Gastrocnemius medialis (tissue), 4 donors: ENCODE data around the gene GCNT1. TPM values are rescaled to one million over a fixed set of nuclear protein-coding genes. Genes with fewer than 3 reads are reported as not detected.

Experiments
- ATAC-seq, 2 donors: fragments of 150-250 bp; one replicate each; pipeline ENCODE4 v1.9.1; 2016
- DNase-seq, 2 donors: peaks; one replicate each; pipeline ENCODE4 v3.0.0-alpha.2; 2019
- H3K27ac ChIP-seq, 4 donors: fragments of 200-600 bp; sonication (generic); 1 replicate in 1 of 4; 2 replicates in 3 of 4; pipeline ENCODE4 v1.5.1; 2016 to 2018; ENCODE audit warnings: mild to moderate bottlenecking in 2 of 4, moderate library complexity in 1 of 4
- H3K27me3 ChIP-seq, 3 donors: fragments of 200-600 bp; sonication (generic) in 2 of 3; 1 replicate in 1 of 3; 2 replicates in 2 of 3; pipeline versions ENCODE4 v1.5.1 to v1.6.0; 2016 to 2019; ENCODE audit warnings: mild to moderate bottlenecking in 1 of 3, moderate library complexity in 1 of 3
- H3K36me3 ChIP-seq, 2 donors: fragments of 200-600 bp; sonication (generic) in 1 of 2; one replicate each; pipeline ENCODE4 v1.5.1; 2017 to 2018
- H3K4me1 ChIP-seq, 2 donors: fragments of 200-600 bp; sonication (generic) in 1 of 2; one replicate each; pipeline ENCODE4 v1.5.1; 2016 to 2017; ENCODE audit warnings: mild to moderate bottlenecking in 2 of 2
- H3K4me3 ChIP-seq, 4 donors: fragments of 200-600 bp; sonication (generic) in 3 of 4; 1 replicate in 1 of 4; 2 replicates in 3 of 4; pipeline ENCODE4 v1.5.1; 2016 to 2019; ENCODE audit warnings: mild to moderate bottlenecking in 2 of 4
- H3K9me3 ChIP-seq, 3 donors: fragments of 200-600 bp; sonication (generic) in 2 of 3; 1 replicate in 1 of 3; 2 replicates in 2 of 3; pipeline ENCODE4 v1.5.1; 2016 to 2019
- POLR2A ChIP-seq, 2 donors: fragments of 450-650 bp; IDR thresholded peaks; one replicate each; pipeline ENCODE4 v1.6.1; 2017; ENCODE audit warnings: antibody characterized with exemption in 2 of 2, mild to moderate bottlenecking in 2 of 2, moderate library complexity in 2 of 2
- in situ Hi-C, 4 donors: fragments of 200-750 bp; cut with MboI; loops; one replicate each; pipeline versions ENCODE4 v1.15.0 to v1.8.0; 2017; ENCODE audit warnings: low sequenced_read_pairs in 4 of 4
- intact Hi-C: fragments of 100-400 bp; cut with DNase I; formaldehyde crosslinking; loops from one replicate; pipeline ENCODE4 v1.15.1; 2023; ENCODE audit warnings: low total_unique reads
- total RNA-seq, 4 donors: library from RNA; depleted of rRNA; stranded (reverse); fragments of >200 nt; gene quantifications; one replicate each; pipeline versions ENCODE4 v1.1.0 to v1.2.3, GENCODE V29; 2016
- TF ChIP-seq, protein P1 (sequence below), 5 experiments: fragments of 450-650 bp in 3 of 5; fragments of 200-600 bp in 2 of 5; sonication (generic) in 2 of 5; IDR thresholded peaks in 4 of 5; conservative IDR thresholded peaks in 1 of 5; 1 replicate in 4 of 5; 2 replicates in 1 of 5; pipeline ENCODE4 v1.5.1; 2016 to 2019; ENCODE audit warnings: antibody characterized with exemption in 5 of 5, mild to moderate bottlenecking in 3 of 5, moderate library complexity in 3 of 5

GCNT1 gene
- total RNA-seq, 4 donors from 2014 or later = 0.98 to 6.6 (median 4.2) TPM

DNA sequence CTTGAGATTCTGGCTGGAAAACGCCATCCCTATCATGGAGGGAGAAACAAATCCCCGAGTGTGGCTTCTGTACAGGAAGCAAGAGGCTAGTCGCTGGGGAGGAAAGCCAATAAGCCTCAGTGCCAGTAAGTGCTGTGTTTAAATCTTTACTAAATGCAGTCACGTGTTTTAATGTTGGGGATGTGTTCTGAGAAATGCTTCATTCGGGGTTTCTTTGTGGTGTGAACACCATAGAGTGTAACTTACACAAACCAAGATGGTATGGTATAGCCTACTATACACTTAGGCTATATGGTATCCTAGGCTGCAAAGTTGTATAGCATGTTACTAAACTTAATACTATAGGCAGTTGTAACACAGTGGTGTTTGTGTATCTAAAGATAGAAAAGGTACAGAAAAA is 94.7 kb downstream of the GCNT1 start:
- DNase-seq (no peak), ATAC-seq (no peak)
- Histone ChIP-seq H3K4me3 (no peak overlapping the region), H3K4me1 (no peaks in the 10 kb centered on the region), H3K27ac (no peak overlapping the region), H3K9me3 (no peaks in the 10 kb centered on the region), H3K36me3 (no peaks in the 10 kb centered on the region), H3K27me3 (no peaks in the 10 kb centered on the region)
- intact Hi-C loops (no loop called here), in situ Hi-C loops (loop anchor here in 1 of 4 donors (25.0 kb wide), 1 partner anchor 91 kb away; the partner anchor contains the start of gene GCNT1)
- TF ChIP-seq, protein P1, sequence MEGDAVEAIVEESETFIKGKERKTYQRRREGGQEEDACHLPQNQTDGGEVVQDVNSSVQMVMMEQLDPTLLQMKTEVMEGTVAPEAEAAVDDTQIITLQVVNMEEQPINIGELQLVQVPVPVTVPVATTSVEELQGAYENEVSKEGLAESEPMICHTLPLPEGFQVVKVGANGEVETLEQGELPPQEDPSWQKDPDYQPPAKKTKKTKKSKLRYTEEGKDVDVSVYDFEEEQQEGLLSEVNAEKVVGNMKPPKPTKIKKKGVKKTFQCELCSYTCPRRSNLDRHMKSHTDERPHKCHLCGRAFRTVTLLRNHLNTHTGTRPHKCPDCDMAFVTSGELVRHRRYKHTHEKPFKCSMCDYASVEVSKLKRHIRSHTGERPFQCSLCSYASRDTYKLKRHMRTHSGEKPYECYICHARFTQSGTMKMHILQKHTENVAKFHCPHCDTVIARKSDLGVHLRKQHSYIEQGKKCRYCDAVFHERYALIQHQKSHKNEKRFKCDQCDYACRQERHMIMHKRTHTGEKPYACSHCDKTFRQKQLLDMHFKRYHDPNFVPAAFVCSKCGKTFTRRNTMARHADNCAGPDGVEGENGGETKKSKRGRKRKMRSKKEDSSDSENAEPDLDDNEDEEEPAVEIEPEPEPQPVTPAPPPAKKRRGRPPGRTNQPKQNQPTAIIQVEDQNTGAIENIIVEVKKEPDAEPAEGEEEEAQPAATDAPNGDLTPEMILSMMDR (IDR thresholded peaks at IDR 0.05 in 4 of 5, conservative IDR thresholded peaks at IDR 0.05 in 1 of 5) = no peak
- TF ChIP-seq POLR2A (IDR thresholded peaks at IDR 0.05) = no peak

Other genes starting within 250 kb of the GCNT1 start
- 10 to 100 TPM; 13.2 to 33.6 (median 25.6) TPM for gene RFK, start 64.8 kb upstream of the GCNT1 start, total RNA-seq